HG03139 (cell line): Measurements from ENCODE around the gene TRPM3.
"Not testable (repeated sequence)": the region's sequence is repeated elsewhere in the genome, so short reads cannot be mapped to it uniquely, and the experiment has no call there.

ENCODE experiments used
- ATAC-seq: cut with Tn5 transposase; IDR thresholded peaks from one replicate; pipeline ENCODE4 v1.9.1; 2021; ENCODE audit not compliant: unreplicated experiment

TRPM3 gene

DNA sequence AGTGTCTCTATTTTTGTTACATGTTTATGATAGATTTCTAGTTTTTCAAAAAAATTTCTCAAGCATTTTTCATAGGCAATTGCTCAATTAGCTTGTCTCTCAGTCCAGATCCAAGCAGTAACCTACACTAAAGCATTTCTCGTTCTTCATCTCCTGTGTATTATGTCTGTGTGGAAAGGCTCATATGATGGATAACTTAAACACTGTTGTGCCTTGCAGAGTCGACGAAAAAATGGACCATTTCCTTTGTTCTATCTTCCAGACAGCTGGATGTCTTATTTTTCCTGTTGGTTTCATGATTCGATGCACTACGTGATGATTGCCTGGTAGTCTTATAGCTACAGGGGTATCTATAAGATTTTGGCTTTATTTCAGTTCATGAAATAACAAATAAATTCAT, 347.8 kb downstream of the TRPM3 start:
- ATAC-seq, result no peak

DNA sequence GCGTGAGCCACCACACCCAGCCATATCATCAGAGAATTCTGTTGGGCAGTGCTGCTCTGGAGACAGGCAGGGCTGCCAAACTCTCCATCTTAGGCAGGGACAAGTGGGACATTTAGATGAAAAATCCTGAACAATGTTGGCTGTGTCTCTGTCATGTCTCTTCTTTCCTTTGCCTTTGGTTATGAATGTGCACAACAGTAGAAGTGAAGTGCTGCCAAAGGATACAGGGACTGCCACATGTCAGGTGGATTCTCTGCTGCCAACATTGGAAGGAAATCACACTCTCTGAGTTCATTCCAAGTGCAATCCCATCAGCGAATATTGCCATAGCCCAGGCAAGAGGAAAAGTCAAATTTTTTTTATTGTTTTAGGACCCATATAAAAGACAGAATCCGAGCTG, 348.8 kb downstream of the TRPM3 start:
- no peak for ATAC-seq

DNA sequence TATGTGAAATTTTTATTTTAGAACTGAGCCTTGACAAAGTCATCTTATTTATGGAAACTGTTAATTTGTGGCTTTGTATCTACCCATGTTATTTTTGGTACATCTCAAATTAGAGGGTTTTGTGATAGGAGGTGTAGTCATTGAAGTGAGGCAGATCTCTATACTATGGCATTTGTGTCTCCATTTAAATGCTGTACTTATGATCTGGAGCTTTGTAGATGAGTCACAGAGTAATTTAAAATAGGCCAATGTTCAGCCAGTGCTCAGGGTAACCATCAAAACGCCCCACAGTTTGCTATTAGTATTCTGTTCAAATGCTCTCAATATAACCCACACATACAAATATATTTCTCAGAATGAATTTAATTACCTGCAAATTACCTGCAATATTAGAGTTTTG, 355.5 kb downstream of the TRPM3 start:
- no peak for ATAC-seq

DNA sequence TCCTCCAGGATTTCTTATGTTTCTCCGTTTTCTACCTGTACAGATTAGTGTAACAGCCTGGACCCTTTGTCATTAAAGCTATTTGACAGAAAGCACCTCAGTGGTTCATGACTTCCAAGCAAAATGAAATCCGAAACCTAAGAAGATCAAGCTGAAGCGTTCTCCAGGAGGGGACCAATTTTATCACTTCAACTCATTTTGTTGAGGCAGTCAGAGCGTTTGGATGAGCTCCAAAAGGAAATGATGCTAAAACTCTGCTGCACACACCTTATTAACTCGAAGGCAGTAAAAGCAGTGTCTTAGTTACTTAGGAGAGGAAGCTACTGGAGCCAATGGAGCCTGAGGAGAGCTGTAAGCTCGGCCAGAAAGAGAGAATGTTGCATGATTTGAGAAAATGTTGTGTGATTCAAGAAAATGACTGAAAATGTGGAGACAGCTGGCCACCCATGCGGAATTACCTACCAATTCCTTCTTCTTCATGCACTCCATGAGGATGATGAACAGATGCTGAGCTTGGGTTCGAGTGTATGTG, 360.2 kb downstream of the TRPM3 start:
- ATAC-seq, result no peak

DNA sequence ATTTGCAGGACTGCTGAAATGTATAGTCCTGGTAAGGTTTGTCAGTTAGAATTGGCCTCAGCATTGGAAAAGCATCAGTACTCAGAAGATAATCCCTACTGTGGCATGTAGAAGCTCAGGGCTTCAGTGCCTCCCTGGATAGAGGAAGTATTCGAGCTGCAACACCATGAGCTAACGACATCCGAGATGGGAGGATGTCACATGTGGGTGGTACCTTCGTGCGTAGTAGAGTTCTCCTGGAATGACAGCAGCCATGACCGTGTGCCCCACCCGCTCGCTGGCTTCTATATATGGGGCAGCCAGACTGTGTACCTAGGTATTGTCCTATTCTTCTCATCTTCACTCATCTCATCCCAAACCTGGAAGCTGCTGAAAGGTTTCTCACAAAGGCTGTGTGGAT, 361.2 kb downstream of the TRPM3 start:
- no peak for ATAC-seq

DNA sequence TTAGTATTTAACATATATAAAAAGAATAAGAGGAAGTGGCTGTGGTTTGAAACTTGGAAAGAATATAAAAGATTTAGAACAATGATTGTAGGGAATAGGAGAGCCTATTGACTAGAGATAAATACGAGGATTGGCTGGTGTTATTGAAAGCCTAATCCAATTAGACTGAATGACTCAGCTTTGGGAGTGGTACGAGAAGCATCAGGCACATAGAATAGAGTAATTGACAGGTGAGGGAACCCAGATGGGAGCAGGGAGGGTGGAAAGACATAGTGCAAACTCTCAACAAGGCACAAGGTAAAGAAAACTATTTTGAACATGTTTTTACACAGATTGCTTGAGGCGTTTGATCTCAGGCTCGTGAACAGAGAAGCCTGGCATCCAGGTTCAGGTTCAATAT, 368.1 kb downstream of the TRPM3 start:
- ATAC-seq, result no peak

DNA sequence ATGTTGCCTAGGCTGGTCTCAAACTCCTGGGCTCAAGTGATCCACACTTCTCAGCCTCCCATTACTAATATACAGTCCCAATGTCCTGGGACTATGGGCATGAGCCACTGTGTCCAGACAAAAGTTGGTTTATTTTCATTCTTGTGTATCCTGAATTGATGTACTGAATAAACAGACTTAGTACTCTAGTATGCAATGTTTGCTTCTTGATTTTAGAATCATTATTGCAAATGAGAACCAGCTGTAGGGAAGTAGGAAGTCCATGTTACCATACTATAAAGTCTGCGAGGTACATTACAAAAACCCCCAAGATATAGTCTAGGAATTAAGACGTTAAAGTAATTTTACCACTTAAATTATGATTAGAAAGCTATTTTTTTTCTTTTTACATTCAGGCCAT, 372.4 kb downstream of the TRPM3 start:
- no peak for ATAC-seq

DNA sequence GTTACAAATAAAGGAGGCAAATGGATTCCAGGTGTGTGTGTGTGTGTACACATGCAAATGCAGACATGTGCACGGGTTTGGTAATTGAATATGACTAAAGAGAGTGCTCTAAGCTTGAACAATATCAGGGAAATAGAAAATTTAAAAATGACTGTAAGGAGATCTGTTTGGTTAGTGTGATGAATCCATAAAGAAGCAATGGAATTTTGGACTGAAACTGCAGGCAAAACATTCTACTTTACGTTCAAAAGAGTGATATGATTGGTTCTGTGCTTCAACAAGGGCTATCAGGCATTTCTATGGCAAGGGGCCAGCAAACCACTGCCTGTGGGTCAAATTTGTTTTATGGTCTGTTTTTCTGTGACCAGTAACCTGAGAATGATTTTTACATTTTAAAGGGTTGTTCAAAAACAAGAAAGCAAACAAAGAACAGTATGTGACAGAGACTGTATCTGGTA, 374.1 kb downstream of the TRPM3 start:
- no peak for ATAC-seq

DNA sequence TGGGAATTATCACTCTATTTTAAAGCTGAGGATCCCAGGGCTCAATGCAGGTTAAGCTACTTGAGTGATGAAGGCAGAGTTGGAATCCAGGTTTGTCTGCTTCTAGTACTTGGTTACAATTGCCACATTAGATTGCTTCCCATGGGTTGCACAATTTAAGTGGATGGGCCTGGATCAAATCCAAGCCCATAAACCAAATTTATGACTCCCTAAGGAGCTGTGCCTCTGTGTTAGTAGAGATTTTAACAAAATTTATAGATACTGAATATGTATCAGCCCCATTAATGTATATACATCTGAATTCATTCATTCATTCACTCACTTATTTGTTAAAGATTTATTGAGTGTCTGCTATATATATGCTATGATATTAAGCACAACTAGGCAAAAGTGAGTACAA, 374.7 kb downstream of the TRPM3 start:
- no peak for ATAC-seq

DNA sequence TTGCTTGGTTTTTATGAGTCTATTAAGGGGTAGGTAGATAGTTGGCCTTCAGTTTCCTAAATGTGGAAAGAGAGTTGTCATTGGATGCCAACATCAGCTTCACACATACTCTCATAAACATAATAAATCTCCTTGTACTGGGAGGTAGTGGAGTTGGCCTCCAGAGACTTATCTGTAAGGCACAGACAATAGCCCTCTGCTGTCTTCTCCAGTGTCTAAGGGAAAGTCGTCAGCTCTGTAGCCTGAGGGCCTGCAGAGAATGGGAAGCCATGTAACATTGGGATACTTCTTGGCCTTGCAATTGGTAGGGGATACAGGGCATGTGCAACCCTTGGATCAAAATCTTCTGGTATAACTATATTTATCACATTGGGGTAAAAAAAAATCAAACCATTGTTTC, 375.1 kb downstream of the TRPM3 start:
- ATAC-seq, result no peak

DNA sequence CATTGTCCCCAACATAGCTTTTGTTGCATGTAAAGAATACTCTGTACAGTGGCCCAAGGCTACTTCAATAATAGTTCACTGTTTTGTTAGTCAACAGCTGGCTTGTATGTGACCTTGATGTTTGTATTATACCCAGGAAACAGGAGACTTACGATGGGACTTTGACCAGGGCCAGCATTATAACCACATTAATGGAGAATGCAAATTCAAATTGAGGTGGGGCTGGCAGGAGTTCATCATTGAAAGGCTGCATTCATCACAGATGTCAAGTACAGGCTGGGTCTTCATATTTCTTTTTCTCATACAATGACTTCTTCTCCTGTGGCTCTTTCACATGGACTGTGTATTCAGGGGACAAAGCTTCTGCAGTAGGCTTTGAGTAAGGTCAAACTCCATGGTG, 396.6 kb downstream of the TRPM3 start:
- not testable (repeated sequence) for ATAC-seq

DNA sequence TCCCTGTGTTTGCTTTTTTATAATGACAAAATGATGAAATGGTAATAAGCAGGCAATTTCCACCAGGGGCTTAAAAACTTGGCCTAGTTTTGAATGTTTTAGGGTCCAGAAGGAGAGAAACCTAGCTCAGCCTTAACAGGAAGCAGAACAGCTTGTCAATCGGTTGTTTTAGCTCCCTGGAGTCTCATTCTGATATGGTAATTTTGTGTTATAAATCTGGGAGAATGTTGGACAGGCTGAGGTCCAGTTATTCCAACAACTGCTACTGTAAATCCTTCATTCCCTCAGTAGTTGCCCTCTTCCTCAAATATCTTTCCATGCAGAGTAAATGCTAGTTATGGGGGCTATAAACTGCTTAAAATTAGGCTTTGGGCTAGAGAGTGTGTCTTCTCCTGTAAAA, 397.4 kb downstream of the TRPM3 start:
- ATAC-seq, result not testable (repeated sequence)

DNA sequence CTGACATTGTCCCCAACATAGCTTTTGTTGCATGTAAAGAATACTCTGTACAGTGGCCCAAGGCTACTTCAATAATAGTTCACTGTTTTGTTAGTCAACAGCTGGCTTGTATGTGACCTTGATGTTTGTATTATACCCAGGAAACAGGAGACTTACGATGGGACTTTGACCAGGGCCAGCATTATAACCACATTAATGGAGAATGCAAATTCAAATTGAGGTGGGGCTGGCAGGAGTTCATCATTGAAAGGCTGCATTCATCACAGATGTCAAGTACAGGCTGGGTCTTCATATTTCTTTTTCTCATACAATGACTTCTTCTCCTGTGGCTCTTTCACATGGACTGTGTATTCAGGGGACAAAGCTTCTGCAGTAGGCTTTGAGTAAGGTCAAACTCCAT, 414.6 kb downstream of the TRPM3 start:
- ATAC-seq, result not testable (repeated sequence)

DNA sequence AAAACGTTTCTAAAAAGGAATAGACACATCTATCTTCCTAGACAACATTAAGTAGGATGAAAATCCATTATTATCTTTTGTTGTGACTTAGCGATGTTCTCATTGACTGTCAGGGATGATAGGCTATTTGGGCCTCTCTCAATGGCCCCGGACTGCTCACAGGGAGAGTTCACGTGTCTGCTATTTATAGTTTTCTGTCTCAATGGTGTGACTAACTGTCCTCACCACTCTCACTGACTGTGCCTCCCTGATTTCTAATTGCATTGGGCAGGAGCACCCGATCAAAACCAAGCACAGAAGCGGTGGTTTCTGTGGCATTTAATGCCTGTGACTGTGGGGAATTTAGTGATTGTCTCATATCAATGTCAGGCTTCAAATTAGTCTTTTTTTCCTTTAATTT, 420.3 kb downstream of the TRPM3 start:
- no peak for ATAC-seq

DNA sequence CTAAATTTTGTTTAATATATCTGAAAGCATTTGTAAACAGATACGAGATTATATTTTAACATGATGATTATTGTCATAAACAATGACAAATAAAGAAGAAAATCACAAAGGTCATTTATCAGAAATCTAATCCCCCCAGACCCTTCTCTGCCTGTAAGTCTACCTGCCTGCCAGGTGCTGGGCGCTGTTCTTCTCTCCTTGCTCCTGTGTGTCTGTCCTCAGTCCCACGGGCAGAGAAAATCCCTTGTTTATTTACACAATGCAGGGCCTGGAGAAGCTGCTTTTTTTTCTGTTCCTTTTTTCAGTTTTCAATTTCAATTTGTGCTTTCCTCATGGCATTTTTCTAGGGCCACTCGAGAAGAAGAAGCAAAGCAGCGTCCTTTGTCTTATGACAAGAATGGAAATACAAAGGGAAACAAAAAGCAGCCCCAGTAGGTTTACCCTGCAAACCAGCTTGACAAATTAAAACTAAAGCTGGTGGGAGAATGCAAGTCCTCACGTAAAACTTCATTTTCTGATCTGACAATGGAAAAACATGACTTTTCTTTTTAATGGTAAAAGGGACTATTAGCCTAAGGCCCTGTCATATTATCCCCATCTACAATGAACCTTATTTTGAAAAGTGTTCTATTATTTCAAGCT, 424.6 kb downstream of the TRPM3 start:
- ATAC-seq, result no peak

DNA sequence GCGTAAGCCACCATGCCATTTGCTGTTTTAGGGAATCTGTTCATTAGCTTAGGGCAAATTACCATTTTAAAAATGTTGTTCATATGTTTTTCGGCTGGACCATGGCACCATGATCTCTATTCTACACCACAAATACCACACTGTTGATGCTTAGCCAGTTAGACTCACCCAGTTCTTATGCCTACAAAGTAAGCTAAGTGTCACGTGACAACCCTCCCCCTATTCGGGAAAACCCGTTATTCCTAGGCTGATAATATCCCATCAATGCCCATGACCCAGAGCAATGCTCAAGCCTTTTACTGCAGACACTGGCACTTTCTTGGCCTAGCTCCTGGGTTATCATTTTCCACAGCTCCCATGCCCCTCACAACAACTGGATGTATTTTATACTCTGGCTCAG, 426.7 kb downstream of the TRPM3 start:
- ATAC-seq, result no peak

DNA sequence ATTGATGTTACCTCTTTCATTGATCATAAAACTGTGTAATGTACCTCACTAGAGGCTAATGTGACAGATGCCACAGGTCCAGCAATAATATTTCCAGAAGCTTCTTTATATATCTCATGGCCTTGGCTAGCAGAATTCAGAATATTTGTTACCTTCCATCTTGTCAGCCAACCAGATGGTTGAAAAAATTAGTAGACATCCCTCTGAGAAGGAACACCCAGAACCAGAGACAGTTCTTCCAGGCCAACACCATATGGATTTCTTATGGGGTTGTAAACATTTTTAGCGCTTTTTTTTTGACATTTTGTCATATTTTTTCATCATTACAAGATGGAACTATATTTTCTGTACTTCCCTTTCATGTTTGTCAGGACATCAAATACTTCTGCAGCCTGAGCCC, 428.2 kb downstream of the TRPM3 start:
- ATAC-seq, result no peak

DNA sequence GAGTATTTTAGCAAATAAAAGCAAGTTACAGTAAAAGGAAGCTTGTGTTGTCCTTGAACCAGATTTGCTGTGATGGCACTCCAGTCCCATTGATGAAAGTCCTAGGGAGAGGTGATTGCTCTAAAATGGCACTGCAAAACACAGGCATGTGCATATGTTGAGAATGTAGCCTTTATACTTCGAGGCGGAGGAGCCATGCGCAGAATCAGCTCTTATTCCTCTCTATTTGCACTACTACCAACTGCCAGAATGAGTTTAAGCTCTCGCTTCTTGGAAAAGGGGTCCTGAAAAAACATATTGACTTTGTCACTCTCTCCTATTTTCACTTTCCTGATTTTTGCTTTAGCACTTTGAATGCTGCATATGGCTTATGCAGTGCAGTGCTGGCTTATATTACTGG, 429.0 kb downstream of the TRPM3 start:
- ATAC-seq, result no peak

DNA sequence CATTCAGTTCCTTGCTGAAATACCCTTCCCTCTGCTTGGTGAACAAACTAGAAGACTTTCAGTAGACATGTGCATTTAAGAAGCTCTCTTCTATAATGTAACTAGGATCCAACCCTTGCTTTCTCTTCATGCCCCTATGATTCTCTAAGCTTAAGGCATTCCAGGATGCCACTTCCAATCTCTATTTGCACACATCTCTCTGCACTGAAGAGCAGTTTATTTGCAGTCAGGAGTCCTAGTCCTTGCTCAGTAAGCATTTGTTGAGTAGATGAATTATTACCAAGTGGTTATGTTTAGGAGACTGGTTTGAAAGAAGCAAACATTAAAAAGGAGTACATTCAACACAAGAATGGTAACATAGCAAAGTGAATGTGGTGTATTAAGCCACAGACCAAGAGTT, 432.7 kb downstream of the TRPM3 start:
- no peak for ATAC-seq

DNA sequence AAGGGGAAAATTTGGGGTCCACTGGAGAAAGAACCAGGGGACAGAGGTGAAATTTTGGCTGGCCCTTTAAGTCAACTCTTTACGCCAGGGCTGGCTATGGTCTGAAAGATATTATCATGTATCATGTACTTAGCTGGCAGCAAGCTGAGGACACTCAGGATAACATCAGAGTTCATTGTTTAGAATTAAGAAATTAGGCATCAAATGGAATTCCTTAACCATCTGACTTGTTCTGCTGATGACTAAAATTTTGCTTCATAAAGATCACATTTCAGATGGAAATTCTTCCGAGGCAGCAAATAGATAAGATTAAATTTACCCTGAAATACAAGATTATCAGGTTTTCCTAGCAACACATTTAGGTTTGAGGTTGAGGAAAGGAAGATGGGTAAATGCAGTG, 437.6 kb downstream of the TRPM3 start:
- no peak for ATAC-seq

DNA sequence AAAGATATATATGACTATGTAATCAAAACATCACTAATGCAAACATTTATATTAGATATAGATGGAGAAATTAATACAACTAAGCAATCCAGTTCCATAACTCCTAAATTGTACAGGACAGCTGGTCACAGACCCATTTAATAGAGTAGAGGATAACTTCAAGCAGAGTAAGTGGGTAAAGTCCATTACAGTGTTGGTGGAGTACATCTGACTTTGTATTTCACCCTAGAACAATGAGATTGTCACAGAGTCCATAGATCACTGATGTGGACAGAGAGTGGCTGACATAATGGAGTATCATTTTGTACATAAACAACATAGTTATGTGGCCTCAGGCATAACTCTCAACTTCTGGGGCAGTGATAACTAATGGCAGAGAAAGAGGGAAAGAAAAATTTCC, 439.1 kb downstream of the TRPM3 start:
- ATAC-seq, result no peak

DNA sequence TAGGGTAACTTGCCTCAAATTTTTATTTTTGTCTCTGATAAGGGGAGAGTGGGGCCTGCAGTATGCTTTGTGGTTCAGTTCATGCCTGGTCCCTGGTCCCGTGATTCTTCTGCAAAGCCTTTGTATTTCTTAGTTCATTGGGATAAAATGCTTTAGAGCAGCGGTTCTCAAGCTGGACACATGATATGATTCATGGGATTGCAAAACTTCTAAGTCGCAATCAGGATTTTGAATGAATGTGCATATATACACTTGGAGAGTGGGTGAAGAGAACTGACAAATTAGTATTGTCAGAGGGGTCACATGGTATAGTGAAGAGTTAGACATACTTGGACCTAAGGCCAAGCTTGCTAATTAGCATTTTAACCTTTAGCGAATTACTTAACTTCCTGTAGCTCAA, 441.6 kb downstream of the TRPM3 start:
- no peak for ATAC-seq

DNA sequence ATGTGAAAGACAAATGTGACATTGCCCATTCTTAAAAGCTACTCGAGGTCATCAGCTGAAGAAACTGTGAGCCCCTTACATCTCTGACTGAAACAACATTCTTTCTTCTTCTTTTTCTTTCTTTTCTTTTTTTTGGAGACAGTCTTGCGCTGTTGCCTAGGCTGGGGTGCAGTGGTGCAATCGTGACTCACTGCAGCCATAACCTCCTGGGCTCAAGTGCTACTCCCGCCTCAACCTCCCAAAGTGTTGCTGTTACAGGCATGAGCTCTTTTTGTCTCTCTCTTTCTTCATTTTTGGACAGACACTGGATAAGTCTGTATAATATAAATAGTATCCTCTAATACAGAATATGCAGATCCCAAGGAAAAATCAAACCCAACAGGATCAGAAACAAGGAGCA, 443.3 kb downstream of the TRPM3 start:
- ATAC-seq, result no peak
